ENCODE results near the gene CEP41. TPM values are rescaled to one million over a fixed set of nuclear protein-coding genes. Genes with fewer than 3 reads are reported as not detected.
A peak's percentile ranks its signal among the peaks of the same experiment; 100 is the strongest.

CEP41 gene
- total RNA-seq, 1 donor from 2014 or later: 34.7 TPM

GRCh38 chr7:130356121-130356875 lies 84.5 kb downstream of the CEP41 start:
- no peak for DNase-seq

GRCh38 chr7:130353196-130353595 lies 87.6 kb downstream of the CEP41 start:
- peaks cover 5% of the 10 kb centered on the region for H3K27me3 Mint-ChIP-seq (ENCODE audit: unreplicated experiment)

More at GRCh38 chr7:130356121-130356875, 84.5 kb downstream of the CEP41 start:
- Mint-ChIP-seq H3K4me3 (ENCODE audit: unreplicated experiment) (no peak overlapping the region), H3K27me3 (ENCODE audit: unreplicated experiment) (peaks cover 4% of the 10 kb centered on the region), H3K9me3 (ENCODE audit: unreplicated experiment) (peaks cover 3% of the 10 kb centered on the region), H3K4me1 (ENCODE audit: low read depth, unreplicated experiment) (peaks cover 18% of the 10 kb centered on the region), H3K27ac (ENCODE audit: unreplicated experiment) (no peak overlapping the region), H3K36me3 (ENCODE audit: unreplicated experiment) (peaks cover 16% of the 10 kb centered on the region)
- TF ChIP-seq CTCF (IDR thresholded peaks at IDR 0.05; ENCODE audit: partially characterized antibody, unreplicated experiment): no peak

GRCh38 chr7:130352194-130353074 lies 88.4 kb downstream of the CEP41 start:
- no peak for TF ChIP-seq CTCF (IDR thresholded peaks at IDR 0.05; ENCODE audit: partially characterized antibody, unreplicated experiment)
- H3K27me3 Mint-ChIP-seq (ENCODE audit: unreplicated experiment): peaks cover 5% of the 10 kb centered on the region
- H3K4me1 Mint-ChIP-seq (ENCODE audit: low read depth, unreplicated experiment): peaks cover 33% of the 10 kb centered on the region
- no peak overlapping the region for H3K4me3 Mint-ChIP-seq (ENCODE audit: unreplicated experiment)
- no peaks in the 10 kb centered on the region for H3K36me3 Mint-ChIP-seq (ENCODE audit: unreplicated experiment)
- no peak for DNase-seq
- peaks cover 2% of the 10 kb centered on the region for H3K9me3 Mint-ChIP-seq (ENCODE audit: unreplicated experiment)
- H3K27ac Mint-ChIP-seq (ENCODE audit: unreplicated experiment): peak overlapping the region; percentile 38

More at GRCh38 chr7:130353196-130353595, 87.6 kb downstream of the CEP41 start:
- H3K4me3 Mint-ChIP-seq (ENCODE audit: unreplicated experiment): no peak overlapping the region
- no peak for TF ChIP-seq CTCF (IDR thresholded peaks at IDR 0.05; ENCODE audit: partially characterized antibody, unreplicated experiment)
- no peaks in the 10 kb centered on the region for H3K36me3 Mint-ChIP-seq (ENCODE audit: unreplicated experiment)
- H3K4me1 Mint-ChIP-seq (ENCODE audit: low read depth, unreplicated experiment): peaks cover 33% of the 10 kb centered on the region
- no peak for DNase-seq
- no peak overlapping the region for H3K27ac Mint-ChIP-seq (ENCODE audit: unreplicated experiment)
- peaks cover 2% of the 10 kb centered on the region for H3K9me3 Mint-ChIP-seq (ENCODE audit: unreplicated experiment)

- peaks cover 32% of the 10 kb centered on the region for H3K4me1 Mint-ChIP-seq (ENCODE audit: low read depth, unreplicated experiment)
- DNase-seq: no peak
- peak overlapping the region; percentile 85 for H3K27ac Mint-ChIP-seq (ENCODE audit: unreplicated experiment)
- no peak for TF ChIP-seq CTCF (IDR thresholded peaks at IDR 0.05; ENCODE audit: partially characterized antibody, unreplicated experiment)
- H3K4me3 Mint-ChIP-seq (ENCODE audit: unreplicated experiment): no peak overlapping the region
- no peaks in the 10 kb centered on the region for H3K36me3 Mint-ChIP-seq (ENCODE audit: unreplicated experiment)
- peaks cover 3% of the 10 kb centered on the region for H3K9me3 Mint-ChIP-seq (ENCODE audit: unreplicated experiment)
- H3K27me3 Mint-ChIP-seq (ENCODE audit: unreplicated experiment): peaks cover 5% of the 10 kb centered on the region
Measured at GRCh38 chr7:130351791-130352090, 89.1 kb downstream of the CEP41 start.
